HG03095 (cell line): Measurements from ENCODE around the gene ZBTB25.

Experiments
- ATAC-seq: cut with Tn5 transposase; IDR thresholded peaks from one replicate; pipeline ENCODE4 v1.9.1; 2021; ENCODE audit warnings: moderate library complexity; ENCODE audit not compliant: unreplicated experiment

ZBTB25 gene

GRCh38 chr14:64444140-64444539 lies 59.5 kb downstream of the ZBTB25 start:
- no peak for ATAC-seq

GRCh38 chr14:64442300-64442988 lies 61.2 kb downstream of the ZBTB25 start:
- ATAC-seq, result no peak

- no peak for ATAC-seq
Observed at GRCh38 chr14:64440494-64440893, 63.1 kb downstream of the ZBTB25 start.

- no peak for ATAC-seq
Observed at GRCh38 chr14:64439141-64439540, 64.5 kb downstream of the ZBTB25 start.

GRCh38 chr14:64438181-64438841 lies 65.3 kb downstream of the ZBTB25 start:
- ATAC-seq, result no peak

- no peak for ATAC-seq
Observed at GRCh38 chr14:64434528-64434927, 69.1 kb downstream of the ZBTB25 start.

GRCh38 chr14:64423987-64424386 lies 79.7 kb downstream of the ZBTB25 start:
- ATAC-seq, result no peak

- no peak for ATAC-seq
Observed at GRCh38 chr14:64422756-64423155, 80.9 kb downstream of the ZBTB25 start.

GRCh38 chr14:64422005-64422404 lies 81.6 kb downstream of the ZBTB25 start:
- no peak for ATAC-seq

- no peak for ATAC-seq
Observed at GRCh38 chr14:64421166-64421565, 82.5 kb downstream of the ZBTB25 start.

GRCh38 chr14:64419003-64419402 lies 84.6 kb downstream of the ZBTB25 start:
- ATAC-seq, result no peak

GRCh38 chr14:64417771-64418125 lies 85.9 kb downstream of the ZBTB25 start:
- ATAC-seq, result no peak

- no peak for ATAC-seq
Observed at GRCh38 chr14:64417055-64417770, 86.4 kb downstream of the ZBTB25 start.

GRCh38 chr14:64416348-64416932 lies 87.2 kb downstream of the ZBTB25 start:
- no peak for ATAC-seq

- no peak for ATAC-seq
Observed at GRCh38 chr14:64412237-64412636, 91.4 kb downstream of the ZBTB25 start.

- ATAC-seq, result no peak
Observed at GRCh38 chr14:64411001-64411400, 92.6 kb downstream of the ZBTB25 start.

- no peak for ATAC-seq
Observed at GRCh38 chr14:64410084-64410774, 93.4 kb downstream of the ZBTB25 start.

GRCh38 chr14:64409126-64409920 lies 94.3 kb downstream of the ZBTB25 start:
- peak; percentile 43 for ATAC-seq

- ATAC-seq, result peak; percentile 40
Observed at GRCh38 chr14:64407329-64407728, 96.3 kb downstream of the ZBTB25 start.

- no peak for ATAC-seq
Observed at GRCh38 chr14:64405295-64405694, 98.3 kb downstream of the ZBTB25 start.
